Frontal cortex (tissue), 4 donors: Measurements from ENCODE around the gene TRIP12. TPM values are rescaled to one million over a fixed set of nuclear protein-coding genes. Genes with fewer than 3 reads are reported as not detected.
"Not testable (repeated sequence)": the region's sequence is repeated elsewhere in the genome, so short reads cannot be mapped to it uniquely, and the experiment has no call there.

Experiments
- DNase-seq, 2 donors: peaks; one replicate each; pipeline ENCODE4 v3.0.0; 2012; ENCODE audit warnings: low spot score in 2 of 2
- FAIRE-seq: peaks from 2 replicates; lab custom pipeline; 2012; peaks lifted over from hg19 to GRCh38; lab: Jason Lieb, UNC
- small RNA-seq: library from RNA; depleted of rRNA; stranded (forward); fragments of <200 nt; gene quantifications from one replicate; pipeline ENCODE3, GENCODE V24; 2014
- total RNA-seq: library from RNA; depleted of rRNA; stranded (reverse); fragments of >200 nt; gene quantifications from one replicate; pipeline ENCODE4 v1.2.3, GENCODE V29; 2014
- donor health status: control.
- donor health status: control.
- donor health status: control.

The TRIP12 gene
- total RNA-seq, 1 donor from 2014 or later, result 168 TPM

- FAIRE-seq (no peak), DNase-seq (no peak)
These were observed 188.9 kb downstream of the TRIP12 start for GRCh38 chr2:229732897-229733296.

GRCh38 chr2:229731916-229732315, 189.9 kb downstream of the TRIP12 start:
- FAIRE-seq (no peak), DNase-seq (no peak)

- DNase-seq, result no peak
- no peak for FAIRE-seq
These were observed 190.4 kb downstream of the TRIP12 start for GRCh38 chr2:229731363-229731762.

- FAIRE-seq (no peak), DNase-seq (no peak)
These were observed 193.4 kb downstream of the TRIP12 start for GRCh38 chr2:229728370-229728769.

GRCh38 chr2:229726643-229727042, 195.2 kb downstream of the TRIP12 start:
- no peak for DNase-seq
- no peak for FAIRE-seq

GRCh38 chr2:229725716-229726574, 195.9 kb downstream of the TRIP12 start:
- no peak for DNase-seq
- no peak for FAIRE-seq

- not testable (repeated sequence) for FAIRE-seq, DNase-seq
These were observed 198.6 kb downstream of the TRIP12 start for GRCh38 chr2:229723192-229723591.

- FAIRE-seq (no peak), DNase-seq (no peak)
These were observed 201.7 kb downstream of the TRIP12 start for GRCh38 chr2:229719926-229720647.

GRCh38 chr2:229718057-229718456, 203.8 kb downstream of the TRIP12 start:
- DNase-seq (no peak), FAIRE-seq (no peak)

GRCh38 chr2:229715895-229716507, 205.8 kb downstream of the TRIP12 start:
- DNase-seq (peak; percentile 28 to 33), FAIRE-seq (no peak)

- no peak for FAIRE-seq
- peak; percentile 39 to 62 for DNase-seq
These were observed 206.9 kb downstream of the TRIP12 start for GRCh38 chr2:229714736-229715541.

GRCh38 chr2:229714080-229714735, 207.6 kb downstream of the TRIP12 start, which contains the start of gene DNER:
Gene DNER, minus strand, starts transcription at chr2:229714555. Its CDS starts 132 bp downstream, at chr2:229714423.
- FAIRE-seq, result no peak
- DNase-seq, result peak; percentile 82 to 91

Small RNA genes lying within 50 kb of the gene (small RNA-seq; reads per million reads assigned to genes)
- not detected for gene RNU6-613P
- not detected for gene RNU6-964P

Other genes starting within 250 kb of the TRIP12 start
- 79.9 TPM for gene DNER, start 207.5 kb downstream of the TRIP12 start, total RNA-seq
- 7.3 TPM for gene FBXO36, start 494 bp upstream of the TRIP12 start, total RNA-seq
- gene SLC16A14, start 146.9 kb upstream of the TRIP12 start, total RNA-seq, result 62.0 TPM